ENCODE results near the gene NUB1. TPM values are rescaled to one million over a fixed set of nuclear protein-coding genes. Genes with fewer than 3 reads are reported as not detected.

NUB1 gene
- total RNA-seq, 1 experiment from 2014 or later, result 48.5 TPM

DNA sequence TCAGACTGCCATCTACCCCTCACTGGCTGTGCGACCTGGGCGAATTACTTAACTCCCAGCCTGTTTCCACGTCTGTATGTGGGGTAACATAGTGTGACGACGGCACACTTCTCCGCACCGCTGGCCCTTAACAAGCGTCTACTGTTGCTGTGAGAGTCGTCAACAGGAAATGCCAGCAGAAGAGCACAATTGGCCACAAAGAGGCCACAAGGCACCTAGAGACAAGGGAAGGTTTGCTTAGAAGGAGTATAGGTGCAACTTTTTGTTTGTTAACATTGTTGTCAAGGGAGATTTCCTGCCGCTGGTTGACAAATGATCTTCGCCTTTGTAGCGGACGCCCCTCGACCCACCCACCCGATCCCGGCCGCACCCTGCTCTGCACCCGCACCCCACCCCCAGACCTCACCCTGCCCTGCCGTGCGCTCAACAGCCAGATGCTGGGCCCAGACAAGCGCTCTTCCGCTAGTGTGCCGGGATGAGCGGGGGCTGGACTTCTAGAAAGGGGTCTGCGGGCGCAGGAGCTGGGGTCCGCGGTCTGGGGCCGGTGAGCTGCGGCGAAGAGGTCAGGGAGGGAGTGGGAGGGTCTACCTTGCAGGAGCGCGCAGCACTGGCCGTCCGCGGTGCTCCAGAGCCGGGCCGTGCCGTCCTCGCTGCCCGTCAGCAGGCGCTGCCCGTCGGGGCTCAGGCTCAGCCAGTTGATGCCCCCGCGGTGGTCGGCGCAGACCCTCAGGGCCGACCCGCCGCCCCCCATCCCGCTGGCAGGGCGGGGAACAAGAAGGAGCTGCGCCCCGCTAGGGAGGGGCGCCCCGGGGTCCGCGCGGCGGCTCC is 67.4 kb downstream of the NUB1 start:
- no peak overlapping the region for H3K4ac ChIP-seq (ENCODE audit: low read depth, low read length)
- H3K9me3 Mint-ChIP-seq, result peaks cover 0 to 3% of the 10 kb centered on the region in 2 experiments; a peak in 1 of 5 replicates
- peak overlapping the region; percentile 88 for H3K18ac ChIP-seq (ENCODE audit: insufficient read length, low read depth, low read length)
- peak overlapping the region; percentile 34 for H3K9ac ChIP-seq (ENCODE audit: extremely low read depth, insufficient read length, low read length)
- no peak overlapping the region for H3K23ac ChIP-seq (ENCODE audit: insufficient read length, low read depth, low read length)
- no peak overlapping the region for H2AFZ ChIP-seq (ENCODE audit: low read length)
- peak overlapping the region; percentile 59 for H3K4me2 ChIP-seq (ENCODE audit: insufficient read depth, insufficient read length, low read length)
- peak overlapping the region in 1 of 3 experiments; percentile 32; a peak in 3 of 7 replicates for H3K27ac Mint-ChIP-seq
- H3K27me3 Mint-ChIP-seq (ENCODE audit: low read depth), result peaks cover 49% of the 10 kb centered on the region
- no peak overlapping the region for H4K8ac ChIP-seq (replicated peaks; ENCODE audit: insufficient read length, low read depth, low read length)
- H3K27ac ChIP-seq (ENCODE audit: insufficient read length, low read depth, low read length), result no peak overlapping the region
- TF ChIP-seq, protein P1, sequence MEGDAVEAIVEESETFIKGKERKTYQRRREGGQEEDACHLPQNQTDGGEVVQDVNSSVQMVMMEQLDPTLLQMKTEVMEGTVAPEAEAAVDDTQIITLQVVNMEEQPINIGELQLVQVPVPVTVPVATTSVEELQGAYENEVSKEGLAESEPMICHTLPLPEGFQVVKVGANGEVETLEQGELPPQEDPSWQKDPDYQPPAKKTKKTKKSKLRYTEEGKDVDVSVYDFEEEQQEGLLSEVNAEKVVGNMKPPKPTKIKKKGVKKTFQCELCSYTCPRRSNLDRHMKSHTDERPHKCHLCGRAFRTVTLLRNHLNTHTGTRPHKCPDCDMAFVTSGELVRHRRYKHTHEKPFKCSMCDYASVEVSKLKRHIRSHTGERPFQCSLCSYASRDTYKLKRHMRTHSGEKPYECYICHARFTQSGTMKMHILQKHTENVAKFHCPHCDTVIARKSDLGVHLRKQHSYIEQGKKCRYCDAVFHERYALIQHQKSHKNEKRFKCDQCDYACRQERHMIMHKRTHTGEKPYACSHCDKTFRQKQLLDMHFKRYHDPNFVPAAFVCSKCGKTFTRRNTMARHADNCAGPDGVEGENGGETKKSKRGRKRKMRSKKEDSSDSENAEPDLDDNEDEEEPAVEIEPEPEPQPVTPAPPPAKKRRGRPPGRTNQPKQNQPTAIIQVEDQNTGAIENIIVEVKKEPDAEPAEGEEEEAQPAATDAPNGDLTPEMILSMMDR (conservative IDR thresholded peaks at IDR 0.05), result no peak
- no peaks in the 10 kb centered on the region for H3K9me3 ChIP-seq (ENCODE audit: control insufficient read depth, low read depth, low read length)
- no peak overlapping the region for H3T11ph ChIP-seq (ENCODE audit: low read length)
- peaks cover 0 to 8% (median 2%) of the 10 kb centered on the region in 3 experiments; a peak in 5 of 7 replicates for H3K36me3 Mint-ChIP-seq (ENCODE audit: insufficient read depth in 1 of 3, low read depth in 3 of 3)
- H3K14ac ChIP-seq (ENCODE audit: insufficient read depth, low read length), result peak overlapping the region; percentile 84; the same call in 1 of the 2 replicates
- peak overlapping the region; percentile 75 to 90 for H3K4me3 Mint-ChIP-seq
- no peak overlapping the region for H2BK5ac ChIP-seq (ENCODE audit: insufficient read length, low read length)
- no peak overlapping the region for H4K5ac ChIP-seq (ENCODE audit: insufficient read length, low read depth, low read length)
- no peak overlapping the region for H2BK15ac ChIP-seq (ENCODE audit: low read depth, low read length)
- H3K79me2 ChIP-seq (ENCODE audit: insufficient read depth, low read length), result no peaks in the 10 kb centered on the region
- DNase-seq, result peak; percentile 60
- H3K56ac ChIP-seq (ENCODE audit: insufficient read length, low read depth, low read length), result no peak overlapping the region
- no peaks in the 10 kb centered on the region for H4K20me1 ChIP-seq (ENCODE audit: control insufficient read depth, insufficient read depth, insufficient read length)
- H3K27me3 ChIP-seq (ENCODE audit: insufficient read depth, low read length), result no peaks in the 10 kb centered on the region; the same call in 1 of the 2 replicates
- peaks cover 5% of the 10 kb centered on the region; the same call in 1 of the 2 replicates for H3K4me1 ChIP-seq (ENCODE audit: insufficient read depth, low read length)
- no peaks in the 10 kb centered on the region for H3K79me1 ChIP-seq (ENCODE audit: insufficient read depth, low read depth, low read length, poor library complexity, severe bottlenecking)
- no peak overlapping the region for H2BK12ac ChIP-seq (ENCODE audit: insufficient read length, low read depth, low read length)
- H2AK5ac ChIP-seq (ENCODE audit: insufficient read length, low read length), result no peak overlapping the region
- peaks cover 28 to 36% of the 10 kb centered on the region in 2 experiments for H3K4me1 Mint-ChIP-seq
- H2BK20ac ChIP-seq (ENCODE audit: low read depth, low read length, poor library complexity, severe bottlenecking), result no peak overlapping the region
- WGBS (ENCODE audit: extremely low coverage, insufficient read length, low lambda C conversion rate), result no CpG with 5 or more reads among the region's 61 CpGs
- H3K23me2 ChIP-seq (ENCODE audit: insufficient read length, low read depth, low read length, poor library complexity, severe bottlenecking), result peaks cover 25% of the 10 kb centered on the region
- H4K91ac ChIP-seq (ENCODE audit: insufficient read length, low read depth, low read length), result peak overlapping the region; percentile 40
- H2BK120ac ChIP-seq (ENCODE audit: low read depth, low read length, poor library complexity, severe bottlenecking), result no peak overlapping the region
